BJ (cell line): ENCODE results near the gene CEP164. TPM values are rescaled to one million over a fixed set of nuclear protein-coding genes. Genes with fewer than 3 reads are reported as not detected.
"Not testable (repeated sequence)": the region's sequence is repeated elsewhere in the genome, so short reads cannot be mapped to it uniquely, and the experiment has no call there.

ENCODE experiments used
- CTCF ChIA-PET: fragments of 350-600 bp; formaldehyde crosslinking; extraction: SDS; loops from one replicate; lab custom pipeline; 2021; ENCODE audit warnings: antibody characterized with exemption, inconsistent platforms; lab: Yijun Ruan, JAX
- POLR2A ChIA-PET: fragments of 300-600 bp; sonication (Branson Sonifier 250); formaldehyde crosslinking; extraction: SDS; loops from one replicate; lab custom pipeline; 2021; ENCODE audit warnings: antibody characterized with exemption; lab: Charles Lee
- DNase-seq: peaks from one replicate; pipeline ENCODE4 v3.0.0-alpha.2; 2011; ENCODE audit warnings: low read depth
- H3K27me3 ChIP-seq: 2 replicates; pipeline ENCODE4 v1.6.0; 2011; ENCODE audit warnings: low read length; ENCODE audit not compliant: control insufficient read depth, insufficient read depth
- H3K36me3 ChIP-seq: 2 replicates; pipeline ENCODE4 v1.5.1; 2011; ENCODE audit warnings: low read length; ENCODE audit not compliant: control insufficient read depth, insufficient read depth
- H3K4me3 ChIP-seq: 2 replicates; pipeline ENCODE4 v1.5.1; 2011; ENCODE audit warnings: low read depth, mild to moderate bottlenecking, control low read depth, low read length
- CTCF ChIP-seq: IDR thresholded peaks from 2 replicates; pipeline ENCODE4 v1.5.1; 2011; ENCODE audit warnings: low read depth, mild to moderate bottlenecking, control low read depth, inconsistent platforms, low read length, moderate library complexity; ENCODE audit not compliant: insufficient read depth
- polyA plus RNA-seq: library from polyadenylated mRNA; depleted of rRNA; stranded (reverse); fragments of >200 nt; gene quantifications from 2 replicates; pipeline ENCODE4 v1.2.3, GENCODE V29; 2011

Gene CEP164
- polyA plus RNA-seq, 1 experiment: 27.4 TPM

GRCh38 chr11:117392001-117392690 is 64.5 kb downstream of the CEP164 start:
- Histone ChIP-seq H3K36me3 (peaks cover 52% of the 10 kb centered on the region), H3K27me3 (no peaks in the 10 kb centered on the region), H3K4me3 (no peak overlapping the region)
- CTCF ChIA-PET: interaction anchor here (1.8 kb wide), 1 partner anchor 34 kb away, joined by 8 read pairs; no protein-coding TSS in a partner anchor
- no peak for DNase-seq
- no peak for TF ChIP-seq CTCF
- POLR2A ChIA-PET: no interaction called here

DNA sequence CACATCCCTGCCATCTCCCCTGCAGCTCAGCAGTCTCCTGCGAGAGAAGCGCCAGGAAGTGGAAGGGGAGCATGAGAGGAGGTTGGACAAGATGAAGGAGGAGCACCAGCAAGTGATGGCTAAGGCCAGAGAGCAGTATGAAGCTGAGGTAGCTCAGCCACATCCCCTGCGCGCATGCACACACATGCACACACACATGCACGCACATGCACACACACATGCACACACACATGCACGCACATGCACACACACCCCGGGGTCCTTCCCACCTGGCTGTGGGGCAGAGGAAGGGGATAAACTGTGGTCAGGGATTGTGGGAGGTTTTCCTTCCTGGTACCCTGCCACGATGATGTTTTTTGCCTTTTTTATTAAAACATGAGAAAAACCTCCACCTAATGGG is 65.3 kb downstream of the CEP164 start:
- no peak overlapping the region for H3K4me3 ChIP-seq
- TF ChIP-seq CTCF: no peak
- POLR2A ChIA-PET: no interaction called here
- H3K36me3 ChIP-seq: peaks cover 51% of the 10 kb centered on the region
- no peak for DNase-seq
- CTCF ChIA-PET: interaction anchor here (1.3 to 1.8 kb wide), 2 partner anchors 33 to 153 kb away, joined by 3 to 8 read pairs; no protein-coding TSS in a partner anchor
- no peaks in the 10 kb centered on the region for H3K27me3 ChIP-seq

GRCh38 chr11:117394221-117394925 is 66.7 kb downstream of the CEP164 start:
- DNase-seq: no peak
- no peak for TF ChIP-seq CTCF
- ChIA-PET CTCF (interaction anchor here (1.3 kb wide), 1 partner anchor 155 kb away, joined by 3 read pairs; no protein-coding TSS in a partner anchor), POLR2A (no interaction called here)
- Histone ChIP-seq H3K27me3 (no peaks in the 10 kb centered on the region), H3K36me3 (peaks cover 53% of the 10 kb centered on the region), H3K4me3 (no peak overlapping the region)

DNA sequence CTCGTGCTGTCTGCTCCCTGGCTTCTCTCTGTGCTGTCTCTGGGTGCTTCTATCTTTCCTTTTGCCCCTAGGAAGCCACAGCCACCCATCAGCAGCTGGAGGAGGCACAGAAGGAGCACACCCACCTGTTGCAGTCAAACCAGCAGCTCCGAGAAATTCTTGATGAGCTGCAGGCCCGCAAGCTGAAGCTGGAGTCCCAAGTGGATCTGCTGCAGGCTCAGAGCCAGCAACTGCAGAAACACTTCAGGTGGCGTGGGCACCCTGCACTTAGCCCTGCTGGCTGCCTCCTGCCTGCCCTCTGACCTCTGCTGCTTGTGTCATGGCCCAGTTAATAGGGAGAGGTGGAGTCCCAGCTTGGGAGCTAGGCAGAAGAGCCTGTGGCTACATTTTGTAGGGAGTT is 67.8 kb downstream of the CEP164 start:
- POLR2A ChIA-PET: no interaction called here
- no peak overlapping the region for H3K4me3 ChIP-seq
- H3K27me3 ChIP-seq: no peaks in the 10 kb centered on the region
- no peak for TF ChIP-seq CTCF
- H3K36me3 ChIP-seq: peaks cover 53% of the 10 kb centered on the region
- DNase-seq: no peak
- CTCF ChIA-PET: no interaction called here

- Histone ChIP-seq H3K36me3 (peaks cover 41% of the 10 kb centered on the region), H3K27me3 (no peaks in the 10 kb centered on the region), H3K4me3 (no peak overlapping the region)
- DNase-seq: no peak
- ChIA-PET POLR2A (no interaction called here), CTCF (no interaction called here)
- TF ChIP-seq CTCF: no peak
Observed at GRCh38 chr11:117396970-117397369, 69.3 kb downstream of the CEP164 start.

DNA sequence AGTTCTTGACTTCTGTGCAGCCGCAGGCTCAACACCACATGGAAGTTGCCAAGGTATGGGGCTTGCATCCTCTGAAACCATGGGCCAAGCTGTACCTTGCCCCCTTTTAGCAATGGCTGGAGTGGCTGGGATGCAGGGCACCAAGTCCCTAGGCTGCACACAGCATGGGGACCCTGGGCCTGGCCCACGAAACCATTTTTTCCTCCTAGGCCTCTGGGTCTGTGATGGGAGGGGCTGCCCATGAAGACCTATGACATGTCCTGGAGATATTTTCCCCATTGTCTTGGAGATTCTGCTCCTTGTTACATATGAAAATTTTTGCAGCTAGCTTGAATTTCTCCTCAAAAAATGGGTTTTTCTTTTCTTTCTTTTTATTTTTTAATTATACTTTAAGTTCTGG is 71.0 kb downstream of the CEP164 start:
- peaks cover 31% of the 10 kb centered on the region for H3K36me3 ChIP-seq
- H3K27me3 ChIP-seq, DNase-seq, H3K4me3 ChIP-seq, POLR2A ChIA-PET: not testable (repeated sequence)
- CTCF ChIA-PET: interaction anchor here (0.6 kb wide), 1 partner anchor 548 kb away, joined by 3 read pairs; no protein-coding TSS in a partner anchor

DNA sequence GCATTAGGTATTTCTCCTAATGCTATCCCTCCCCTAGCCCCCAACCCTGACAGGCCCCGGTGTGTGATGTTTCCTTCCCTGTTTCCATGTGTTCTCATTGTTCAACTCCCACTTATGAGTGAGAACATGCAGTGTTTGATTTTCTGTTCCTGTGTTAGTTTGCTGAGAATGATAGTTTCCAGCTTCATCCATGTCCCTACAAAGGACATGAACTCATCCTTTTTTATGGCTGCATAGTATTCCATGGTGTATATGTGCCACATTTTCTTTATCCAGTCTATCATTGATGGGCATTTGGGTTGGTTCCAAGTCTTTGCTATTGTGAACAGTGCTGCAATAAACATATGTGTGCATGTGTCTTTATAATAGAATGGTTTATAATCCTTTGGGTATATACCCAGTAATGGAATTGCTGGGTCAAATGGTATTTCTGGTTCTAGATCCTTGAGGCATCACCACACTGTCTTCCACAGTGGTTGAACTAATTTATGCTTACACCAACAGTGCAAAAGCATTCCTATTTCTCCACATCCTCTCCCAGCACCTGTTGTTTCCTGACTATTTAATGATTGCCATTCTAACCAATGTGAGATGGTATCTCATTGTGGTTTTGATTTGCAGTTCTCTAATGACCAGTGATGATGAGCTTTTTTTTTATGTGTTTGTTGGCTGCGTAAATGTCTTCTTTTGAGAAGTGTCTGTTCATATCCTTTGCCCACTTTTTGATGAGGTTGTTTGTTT is 71.6 kb downstream of the CEP164 start:
- H3K36me3 ChIP-seq: peaks cover 24% of the 10 kb centered on the region
- H3K4me3 ChIP-seq, CTCF ChIA-PET, DNase-seq, POLR2A ChIA-PET, H3K27me3 ChIP-seq: not testable (repeated sequence)
